OCI-LY7 (cell line): ENCODE data around the gene CCDC47. TPM values are rescaled to one million over a fixed set of nuclear protein-coding genes. Genes with fewer than 3 reads are reported as not detected.

ENCODE experiments used
- BruUV-seq: library from RNA; stranded (reverse); fragments of 400-500 nt; replicated peaks from 2 replicates; lab custom pipeline; 2021; lab: Mats Ljungman, UMichigan
- CTCF ChIA-PET: fragments of 300-600 bp; sonication (Branson Sonifier 250); formaldehyde crosslinking; loops from one replicate; lab custom pipeline; 2022; ENCODE audit warnings: antibody characterized with exemption; ENCODE audit not compliant: unreplicated experiment; lab: Charles Lee
- POLR2A ChIA-PET: fragments of 300-600 bp; sonication (Branson Sonifier 250); formaldehyde crosslinking; loops from one replicate; lab custom pipeline; 2022; ENCODE audit warnings: antibody characterized with exemption; lab: Charles Lee
- DNase-seq: peaks from one replicate; pipeline ENCODE4 v3.0.0-alpha.2; 2015; ENCODE audit warnings: low spot score
- H2AFZ ChIP-seq: fragments of 200-600 bp; sonication (generic), shearing (Covaris generic); 2 replicates; pipeline ENCODE4 v1.6.1; 2014; ENCODE audit warnings: mild to moderate bottlenecking, antibody characterized with exemption, low read length, moderate library complexity
- H3K27ac ChIP-seq: fragments of 200-600 bp; sonication (generic); 2 replicates; pipeline ENCODE4 v1.5.1; 2014; ENCODE audit warnings: mixed run types, low read depth, mild to moderate bottlenecking, moderate library complexity, low read length, inconsistent platforms; ENCODE audit not compliant: poor library complexity, severe bottlenecking
- H3K36me3 ChIP-seq: fragments of 200-600 bp; sonication (generic); 2 replicates; pipeline ENCODE4 v1.6.1; 2014; ENCODE audit warnings: mild to moderate bottlenecking, antibody characterized with exemption, low read length, moderate library complexity, mixed read lengths; ENCODE audit not compliant: insufficient read depth
- H3K4me1 ChIP-seq: fragments of 200-600 bp; sonication (generic); 2 replicates; pipeline ENCODE4 v1.5.1; 2014; ENCODE audit warnings: mild to moderate bottlenecking, low read length; ENCODE audit not compliant: insufficient read depth, poor library complexity, severe bottlenecking
- H3K4me2 ChIP-seq: fragments of 200-600 bp; sonication (generic); 2 replicates; pipeline ENCODE4 v1.6.1; 2014; ENCODE audit warnings: mild to moderate bottlenecking, low read length
- H3K4me3 ChIP-seq: fragments of 200-600 bp; sonication (generic); 2 replicates; pipeline ENCODE4 v1.5.1; 2014; ENCODE audit warnings: mild to moderate bottlenecking, low read depth, low read length; ENCODE audit not compliant: poor library complexity, severe bottlenecking
- H3K79me2 ChIP-seq: fragments of 200-600 bp; sonication (generic); 2 replicates; pipeline ENCODE4 v1.6.1; 2016; ENCODE audit warnings: low read depth, mild to moderate bottlenecking, low read length, moderate library complexity, mixed read lengths; ENCODE audit not compliant: insufficient read depth
- H3K9me2 ChIP-seq: fragments of 200-600 bp; sonication (generic); 2 replicates; pipeline ENCODE4 v1.6.1; 2016; ENCODE audit warnings: mild to moderate bottlenecking, low read length, mixed read lengths; ENCODE audit not compliant: insufficient read depth
- H3K9me3 ChIP-seq: fragments of 200-600 bp; sonication (generic); 2 replicates; pipeline ENCODE4 v1.6.1; 2014; ENCODE audit warnings: mild to moderate bottlenecking, mixed run types, low read length, mixed read lengths
- H4K20me1 ChIP-seq: fragments of 200-600 bp; sonication (generic); 2 replicates; pipeline ENCODE4 v1.6.1; 2014; ENCODE audit warnings: mild to moderate bottlenecking, antibody characterized with exemption, low read length, moderate library complexity, mixed read lengths; ENCODE audit not compliant: insufficient read depth
- EZH2phosphoT487 ChIP-seq: fragments of 200-600 bp; sonication (generic); IDR thresholded peaks from 2 replicates; pipeline ENCODE4 v1.6.1; 2018; ENCODE audit warnings: low read depth, borderline replicate concordance, mild to moderate bottlenecking, mixed run types, antibody characterized with exemption, low read length, moderate library complexity, mixed read lengths
- intact Hi-C: fragments of 100-400 bp; cut with micrococcal nuclease; formaldehyde crosslinking; loops from one replicate; pipeline ENCODE4 v1.10.0; 2022; ENCODE audit not compliant: unreplicated experiment
- total RNA-seq, 2 experiments: library from RNA; depleted of rRNA in 1 of 2; stranded (reverse); fragments of >200 nt in 1 of 2; shearing (Covaris generic) in 1 of 2; gene quantifications; 2 replicates each; pipeline ENCODE4 v1.2.3, GENCODE V29; 2014 to 2022
- TF ChIP-seq, protein P1 (sequence below): fragments of 200-600 bp; sonication (generic); conservative IDR thresholded peaks from 2 replicates; pipeline ENCODE4 v1.5.1; 2014; ENCODE audit warnings: mild to moderate bottlenecking, antibody characterized with exemption, low read length, moderate library complexity, mixed read lengths

Gene CCDC47
- total RNA-seq, 2 experiments from 2014 or later, result 27.5 to 50.3 TPM

- BruUV-seq, result no TSS peak
- peak overlapping the region; percentile 89 for H3K4me3 ChIP-seq
- intact Hi-C loops, result loop anchor here (1.0 to 5.0 kb wide), 7 partner anchors 43 to 271 kb away; partner anchors contain the start of genes CCDC47, CD79B, DCAF7 and MAP3K3
- peak; percentile 65 for DNase-seq
- H3K79me2 ChIP-seq, result peaks cover 47% of the 10 kb centered on the region
- H3K27ac ChIP-seq, result peak overlapping the region; percentile 95
- no peaks in the 10 kb centered on the region for H3K9me2 ChIP-seq
- H3K9me3 ChIP-seq, result no peaks in the 10 kb centered on the region
- CTCF ChIA-PET, result interaction anchor here (0.6 to 0.7 kb wide), 3 partner anchors 8 to 145 kb away, joined by 3 read pairs; no protein-coding TSS in a partner anchor
- H4K20me1 ChIP-seq, result peaks cover 16% of the 10 kb centered on the region; the same call in 1 of the 2 replicates
- H3K4me2 ChIP-seq, result peak overlapping the region; percentile 99
- H2AFZ ChIP-seq, result no peak overlapping the region
- H3K36me3 ChIP-seq, result peaks cover 60% of the 10 kb centered on the region
- peaks cover 70% of the 10 kb centered on the region for H3K4me1 ChIP-seq
- POLR2A ChIA-PET, result interaction anchor here (0.7 to 1.5 kb wide), 7 partner anchors 17 to 130 kb away, joined by 3 to 7 read pairs (median 4); no protein-coding TSS in a partner anchor
- TF ChIP-seq, protein P1, sequence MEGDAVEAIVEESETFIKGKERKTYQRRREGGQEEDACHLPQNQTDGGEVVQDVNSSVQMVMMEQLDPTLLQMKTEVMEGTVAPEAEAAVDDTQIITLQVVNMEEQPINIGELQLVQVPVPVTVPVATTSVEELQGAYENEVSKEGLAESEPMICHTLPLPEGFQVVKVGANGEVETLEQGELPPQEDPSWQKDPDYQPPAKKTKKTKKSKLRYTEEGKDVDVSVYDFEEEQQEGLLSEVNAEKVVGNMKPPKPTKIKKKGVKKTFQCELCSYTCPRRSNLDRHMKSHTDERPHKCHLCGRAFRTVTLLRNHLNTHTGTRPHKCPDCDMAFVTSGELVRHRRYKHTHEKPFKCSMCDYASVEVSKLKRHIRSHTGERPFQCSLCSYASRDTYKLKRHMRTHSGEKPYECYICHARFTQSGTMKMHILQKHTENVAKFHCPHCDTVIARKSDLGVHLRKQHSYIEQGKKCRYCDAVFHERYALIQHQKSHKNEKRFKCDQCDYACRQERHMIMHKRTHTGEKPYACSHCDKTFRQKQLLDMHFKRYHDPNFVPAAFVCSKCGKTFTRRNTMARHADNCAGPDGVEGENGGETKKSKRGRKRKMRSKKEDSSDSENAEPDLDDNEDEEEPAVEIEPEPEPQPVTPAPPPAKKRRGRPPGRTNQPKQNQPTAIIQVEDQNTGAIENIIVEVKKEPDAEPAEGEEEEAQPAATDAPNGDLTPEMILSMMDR, result no peak
- no peak for TF ChIP-seq EZH2phosphoT487
Measured at GRCh38 chr17:63698381-63698885, 75.0 kb downstream of the CCDC47 start.

GRCh38 chr17:63697341-63698286, 75.8 kb downstream of the CCDC47 start:
- DNase-seq, result peak; percentile 91
- POLR2A ChIA-PET, result interaction anchor here (0.7 to 1.5 kb wide), 5 partner anchors 18 to 72 kb away, joined by 3 to 7 read pairs (median 5); no protein-coding TSS in a partner anchor
- H3K4me2 ChIP-seq, result peak overlapping the region; percentile 99
- H3K9me2 ChIP-seq, result no peaks in the 10 kb centered on the region
- peak overlapping the region; percentile 89 for H3K4me3 ChIP-seq
- peaks cover 11% of the 10 kb centered on the region; the same call in 1 of the 2 replicates for H4K20me1 ChIP-seq
- BruUV-seq, result TSS peak; percentile 65
- H3K9me3 ChIP-seq, result no peaks in the 10 kb centered on the region
- H3K79me2 ChIP-seq, result peaks cover 39% of the 10 kb centered on the region
- peaks cover 61% of the 10 kb centered on the region for H3K4me1 ChIP-seq
- TF ChIP-seq, protein P1, result peak; percentile 85
- TF ChIP-seq EZH2phosphoT487, result no peak
- peaks cover 55% of the 10 kb centered on the region for H3K36me3 ChIP-seq
- H2AFZ ChIP-seq, result no peak overlapping the region
- H3K27ac ChIP-seq, result peak overlapping the region; percentile 95
- CTCF ChIA-PET, result interaction anchor here (0.6 to 0.7 kb wide), 3 partner anchors 7 to 145 kb away, joined by 3 read pairs; no protein-coding TSS in a partner anchor
- intact Hi-C loops, result loop anchor here (1.0 to 5.0 kb wide), 7 partner anchors 44 to 270 kb away; partner anchors contain the start of genes CCDC47, CD79B, DCAF7 and MAP3K3
